ENCODE results near the gene GAL.

GRCh38 chr11:68673306-68673945, 10.9 kb upstream of the GAL start:
- TF ChIP-seq JUN (IDR thresholded peaks at IDR 0.05; ENCODE audit: low read depth, low read length) (no peak), ASH2L (IDR thresholded peaks at IDR 0.05; ENCODE audit: low read length) (no peak), SP1 (IDR thresholded peaks at IDR 0.05; ENCODE audit: low read depth, low read length) (no peak), EP300 (IDR thresholded peaks at IDR 0.05; ENCODE audit: borderline replicate concordance in 1 of 2, low read depth in 2 of 2, low read length in 2 of 2) (no peak), RAD21 (IDR thresholded peaks at IDR 0.05 in 1 of 2, conservative IDR thresholded peaks at IDR 0.05 in 1 of 2; ENCODE audit: low read depth in 2 of 2, low read length in 2 of 2) (no peak), POLR2A (IDR thresholded peaks at IDR 0.05; ENCODE audit: control extremely low read depth in 1 of 2, low read depth in 2 of 2, low read length in 2 of 2) (no peak)
- TF ChIP-seq, protein P1, sequence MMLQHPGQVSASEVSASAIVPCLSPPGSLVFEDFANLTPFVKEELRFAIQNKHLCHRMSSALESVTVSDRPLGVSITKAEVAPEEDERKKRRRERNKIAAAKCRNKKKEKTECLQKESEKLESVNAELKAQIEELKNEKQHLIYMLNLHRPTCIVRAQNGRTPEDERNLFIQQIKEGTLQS (IDR thresholded peaks at IDR 0.05; ENCODE audit: insufficient read depth, low read depth, low read length) = no peak
- TF ChIP-seq, protein P2, sequence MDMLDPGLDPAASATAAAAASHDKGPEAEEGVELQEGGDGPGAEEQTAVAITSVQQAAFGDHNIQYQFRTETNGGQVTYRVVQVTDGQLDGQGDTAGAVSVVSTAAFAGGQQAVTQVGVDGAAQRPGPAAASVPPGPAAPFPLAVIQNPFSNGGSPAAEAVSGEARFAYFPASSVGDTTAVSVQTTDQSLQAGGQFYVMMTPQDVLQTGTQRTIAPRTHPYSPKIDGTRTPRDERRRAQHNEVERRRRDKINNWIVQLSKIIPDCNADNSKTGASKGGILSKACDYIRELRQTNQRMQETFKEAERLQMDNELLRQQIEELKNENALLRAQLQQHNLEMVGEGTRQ (IDR thresholded peaks at IDR 0.05; ENCODE audit: low read length) = no peak
- TF ChIP-seq, protein P3, sequence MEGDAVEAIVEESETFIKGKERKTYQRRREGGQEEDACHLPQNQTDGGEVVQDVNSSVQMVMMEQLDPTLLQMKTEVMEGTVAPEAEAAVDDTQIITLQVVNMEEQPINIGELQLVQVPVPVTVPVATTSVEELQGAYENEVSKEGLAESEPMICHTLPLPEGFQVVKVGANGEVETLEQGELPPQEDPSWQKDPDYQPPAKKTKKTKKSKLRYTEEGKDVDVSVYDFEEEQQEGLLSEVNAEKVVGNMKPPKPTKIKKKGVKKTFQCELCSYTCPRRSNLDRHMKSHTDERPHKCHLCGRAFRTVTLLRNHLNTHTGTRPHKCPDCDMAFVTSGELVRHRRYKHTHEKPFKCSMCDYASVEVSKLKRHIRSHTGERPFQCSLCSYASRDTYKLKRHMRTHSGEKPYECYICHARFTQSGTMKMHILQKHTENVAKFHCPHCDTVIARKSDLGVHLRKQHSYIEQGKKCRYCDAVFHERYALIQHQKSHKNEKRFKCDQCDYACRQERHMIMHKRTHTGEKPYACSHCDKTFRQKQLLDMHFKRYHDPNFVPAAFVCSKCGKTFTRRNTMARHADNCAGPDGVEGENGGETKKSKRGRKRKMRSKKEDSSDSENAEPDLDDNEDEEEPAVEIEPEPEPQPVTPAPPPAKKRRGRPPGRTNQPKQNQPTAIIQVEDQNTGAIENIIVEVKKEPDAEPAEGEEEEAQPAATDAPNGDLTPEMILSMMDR (IDR thresholded peaks at IDR 0.05; ENCODE audit: control extremely low read depth in 1 of 3, insufficient read depth in 1 of 3, low read depth in 1 of 3, low read length in 3 of 3) = no peak
